ENCODE data around the gene SSBP4.
A peak's percentile ranks its signal among the peaks of the same experiment; 100 is the strongest.
"Not testable (repeated sequence)": the region's sequence is repeated elsewhere in the genome, so short reads cannot be mapped to it uniquely, and the experiment has no call there.

The SSBP4 gene

DNA sequence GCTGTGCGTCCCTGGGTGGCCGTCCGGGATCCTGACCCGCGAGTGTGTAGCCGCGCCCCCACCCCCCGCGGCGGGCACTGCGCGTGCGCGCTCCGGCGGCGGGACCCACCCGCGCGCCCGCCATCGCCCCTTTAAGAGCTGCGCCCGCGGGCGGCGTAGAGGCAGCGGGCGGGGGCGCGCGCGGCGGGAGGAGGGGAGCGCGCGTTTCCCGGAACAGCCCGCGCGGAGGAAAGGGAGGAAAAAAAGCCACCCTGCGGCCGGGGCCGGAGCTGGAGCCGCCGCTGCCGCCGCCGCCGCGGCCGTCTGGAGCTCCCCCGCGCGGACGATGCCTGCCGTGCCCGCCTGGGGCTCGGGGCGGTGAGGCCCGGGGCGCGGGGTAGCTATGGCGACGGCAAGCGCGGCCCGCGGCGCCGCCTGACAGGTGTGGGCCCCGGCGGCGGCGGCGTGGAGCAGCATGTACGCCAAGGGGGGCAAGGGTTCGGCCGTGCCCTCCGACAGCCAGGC is at the start of gene SSBP4:
Gene SSBP4 (plus strand): TSS at position 204 of the 504 bp plus-strand sequence. CDS start 251 bp downstream, at position 455.
- DNase-seq: peak; percentile 61 to 69

DNA sequence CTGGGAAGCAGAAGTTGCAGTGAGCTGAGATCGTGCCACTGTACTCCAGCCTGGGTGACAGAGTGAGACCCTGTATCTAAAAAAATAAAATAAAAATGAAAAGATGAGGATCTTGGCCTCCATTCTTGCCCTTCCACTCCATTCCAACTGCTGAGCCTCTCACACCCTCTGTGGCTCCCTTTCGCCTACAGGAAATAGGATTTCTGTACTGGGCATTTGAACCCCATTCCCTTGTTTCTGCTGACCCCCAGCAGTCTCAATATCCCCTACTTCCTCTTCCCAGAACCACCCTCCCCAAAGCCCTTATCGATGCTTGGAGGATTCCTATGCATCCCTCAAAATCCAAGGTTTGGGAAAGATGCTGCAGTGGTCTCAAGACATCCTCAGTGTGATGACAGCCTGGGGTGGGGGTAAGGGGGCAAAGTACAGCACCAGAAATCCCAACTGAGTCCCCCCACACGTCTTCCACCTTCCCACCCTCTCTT is 45.7 kb upstream of the SSBP4 start:
- DNase-seq: no peak

DNA sequence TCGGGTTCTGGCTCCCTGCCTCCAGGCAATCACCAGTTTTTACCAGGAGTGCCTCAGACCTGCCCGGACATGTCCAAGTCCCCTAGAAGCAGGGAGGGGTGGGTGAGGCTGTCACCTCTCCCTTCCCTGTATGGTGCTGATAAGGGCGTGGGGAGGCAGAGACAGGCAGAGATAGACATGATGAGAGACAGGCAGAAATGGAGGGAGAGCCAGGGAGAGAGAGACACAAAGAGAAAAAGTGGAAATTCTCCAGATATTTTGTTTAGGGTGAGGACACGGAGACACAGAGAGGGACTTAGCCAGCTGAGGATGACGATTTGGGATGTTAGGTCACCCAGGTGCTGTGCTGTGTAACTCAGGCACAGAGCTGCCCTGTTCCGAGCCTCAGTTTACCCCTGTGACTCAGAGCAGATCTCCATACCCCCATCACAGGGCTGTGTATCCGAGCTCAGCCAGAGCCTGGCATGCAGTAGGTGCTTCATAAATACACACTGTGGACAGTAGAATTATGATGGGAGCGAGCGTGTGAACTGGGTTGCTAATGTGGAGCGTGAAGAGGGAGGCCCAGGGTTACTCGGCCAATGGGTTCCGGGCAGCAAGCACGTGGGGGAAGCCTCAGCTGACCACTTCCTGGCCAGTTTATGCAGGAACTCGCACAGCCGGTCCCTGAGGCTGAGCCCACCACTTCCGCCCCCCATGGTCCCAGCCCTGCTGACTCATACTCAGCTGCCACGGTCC is 45.1 kb upstream of the SSBP4 start:
- peak; percentile 14 to 36 for DNase-seq

- no peak for DNase-seq
Measured at GRCh38 chr19:18377026-18377425, 42.2 kb upstream of the SSBP4 start.

DNA sequence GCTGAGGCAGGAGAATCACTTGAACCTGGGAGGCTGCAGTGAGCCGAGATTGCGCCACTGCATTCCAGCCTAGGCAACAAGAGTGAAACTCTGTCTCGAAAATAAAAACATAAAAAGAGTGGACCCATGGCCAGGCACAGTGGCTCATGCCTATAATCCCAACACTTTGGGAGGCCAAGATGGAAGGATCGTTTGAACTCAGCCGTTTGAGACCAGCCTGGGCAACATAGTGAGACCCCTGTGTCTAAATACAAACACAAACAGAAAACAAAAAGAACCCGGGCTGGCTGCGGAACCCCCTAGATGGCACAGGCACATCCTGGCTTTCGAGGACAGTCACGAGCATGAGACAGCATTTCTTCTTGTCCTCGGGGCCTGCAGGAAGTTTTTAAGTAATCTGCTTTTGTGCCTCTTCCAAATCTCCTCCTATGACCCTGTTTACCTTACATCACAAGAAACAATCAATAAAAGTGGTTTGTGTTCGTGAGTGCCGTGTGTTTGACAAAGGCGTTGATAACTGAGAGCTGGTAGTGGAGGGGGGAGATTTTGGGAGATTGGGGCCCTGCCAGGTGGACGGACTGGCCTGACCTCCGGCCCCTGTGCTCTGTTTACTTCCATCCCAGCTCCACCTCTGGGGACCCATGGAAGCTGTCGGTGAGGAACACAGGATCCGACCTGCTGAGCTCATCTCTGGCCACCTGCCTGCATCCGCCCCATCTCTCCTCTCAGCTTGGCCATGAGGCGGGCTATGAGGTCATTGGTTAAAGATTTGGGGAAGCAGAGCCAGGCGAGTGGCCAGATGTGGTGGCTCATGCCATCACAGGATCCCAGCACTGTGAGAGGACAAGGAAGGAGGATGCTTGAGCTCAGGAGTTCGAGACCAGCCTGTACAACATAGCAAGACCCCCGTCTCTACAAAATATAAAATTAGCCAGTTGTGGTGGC is 39.1 kb upstream of the SSBP4 start:
- no peak for DNase-seq

- no peak for DNase-seq
Measured at GRCh38 chr19:18380843-18381242, 38.4 kb upstream of the SSBP4 start.

GRCh38 chr19:18383622-18384021 is 35.6 kb upstream of the SSBP4 start:
- not testable (repeated sequence) for DNase-seq

GRCh38 chr19:18384775-18385174 is 34.4 kb upstream of the SSBP4 start:
- DNase-seq: no peak

DNA sequence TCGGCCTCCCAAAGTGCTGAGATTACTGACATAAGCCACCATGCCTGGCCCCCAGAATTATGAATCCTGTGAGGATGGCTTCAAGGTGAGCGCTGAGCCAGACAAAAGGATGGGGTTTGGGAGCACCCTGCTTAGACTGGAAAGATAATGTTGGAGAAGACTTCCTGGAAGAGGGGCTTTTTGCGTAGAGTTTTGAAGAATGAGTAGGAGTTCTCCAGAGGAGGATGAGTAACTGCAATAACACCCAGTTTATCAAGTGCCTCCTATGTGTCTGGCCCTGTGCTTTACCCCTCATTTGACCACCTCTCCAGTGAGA is 33.9 kb upstream of the SSBP4 start:
- DNase-seq: no peak

- DNase-seq: peak in 1 of 2 experiments; percentile 21
Measured at GRCh38 chr19:18385675-18386542, 33.3 kb upstream of the SSBP4 start, which contains the start of gene GDF15. Gene GDF15 (plus strand): TSS chr19:18386158. CDS start chr19:18386190, 32 bp downstream.

- DNase-seq: no peak
Measured at GRCh38 chr19:18386543-18387271, 32.5 kb upstream of the SSBP4 start.

GRCh38 chr19:18388100-18388959 is 30.9 kb upstream of the SSBP4 start:
- peak; percentile 63 to 77 for DNase-seq

DNA sequence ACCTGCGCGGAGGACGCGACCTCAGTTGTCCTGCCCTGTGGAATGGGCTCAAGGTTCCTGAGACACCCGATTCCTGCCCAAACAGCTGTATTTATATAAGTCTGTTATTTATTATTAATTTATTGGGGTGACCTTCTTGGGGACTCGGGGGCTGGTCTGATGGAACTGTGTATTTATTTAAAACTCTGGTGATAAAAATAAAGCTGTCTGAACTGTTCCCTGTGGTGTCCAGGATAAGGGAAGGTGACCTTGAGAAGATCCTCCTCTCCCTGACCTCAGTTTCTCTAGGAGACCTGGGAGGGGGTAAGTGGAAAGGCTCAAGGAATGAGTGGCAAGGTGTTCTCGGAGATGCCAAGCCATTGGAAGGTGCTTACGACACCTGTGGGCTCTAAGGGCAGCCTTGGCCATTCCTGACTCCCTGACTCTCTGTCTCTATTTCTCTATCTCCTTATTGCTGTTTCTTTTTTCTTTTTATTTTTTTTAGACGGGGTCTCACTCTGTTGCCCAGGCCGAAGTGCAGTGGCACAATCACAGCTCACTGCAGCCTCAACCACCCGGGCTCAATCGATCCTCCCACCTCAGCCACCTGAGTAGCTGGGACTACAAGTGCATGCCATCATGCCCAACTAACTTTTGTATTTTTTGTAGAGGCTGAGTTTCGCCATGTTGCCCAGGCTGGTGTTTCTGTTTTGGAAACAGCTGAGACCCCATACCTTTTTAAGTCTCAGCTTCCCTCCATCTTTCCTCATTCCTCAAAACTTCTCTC is 30.1 kb upstream of the SSBP4 start:
- DNase-seq: no peak

- no peak for DNase-seq
Measured at GRCh38 chr19:18389726-18390064, 29.5 kb upstream of the SSBP4 start.

DNA sequence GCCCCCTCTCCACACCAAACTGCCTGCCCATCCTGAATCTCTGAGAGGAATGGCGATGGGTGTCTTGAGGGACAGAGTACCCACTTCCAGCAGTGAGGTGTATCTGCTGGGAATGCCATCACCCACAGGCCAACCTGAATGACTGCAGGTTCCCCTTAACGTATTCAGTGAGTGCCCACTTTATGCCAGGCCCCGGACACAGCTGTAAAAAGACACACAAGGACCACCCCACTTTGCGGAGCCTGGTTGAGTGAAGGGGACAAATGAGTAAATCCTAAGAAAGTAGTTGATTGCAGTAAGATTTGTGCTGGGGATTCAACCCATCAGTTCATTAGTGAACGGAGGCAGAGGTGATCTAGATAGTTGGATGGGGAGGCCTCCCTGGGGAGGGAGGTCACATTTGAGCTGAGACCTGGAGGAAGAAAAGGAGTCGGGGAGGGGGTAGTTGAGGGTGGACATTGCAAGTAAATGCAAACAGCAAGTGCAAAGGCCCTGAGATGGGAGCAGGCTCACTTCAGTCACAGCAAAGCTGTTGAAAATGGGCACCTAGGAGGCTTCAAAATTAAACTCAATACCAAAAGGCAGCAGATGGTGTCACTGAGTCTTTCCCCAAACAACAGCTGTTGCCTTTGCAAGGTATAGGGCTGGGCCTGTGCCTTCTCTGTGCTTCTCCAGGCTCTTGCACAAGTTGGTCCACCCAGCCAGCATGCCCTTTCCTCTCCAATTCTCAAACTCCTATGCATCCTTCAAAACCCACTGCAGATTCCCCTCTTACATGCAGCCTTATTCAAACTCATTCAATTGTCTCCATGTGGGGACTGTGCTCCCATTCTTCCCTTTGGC is 28.9 kb upstream of the SSBP4 start:
- DNase-seq: no peak

DNA sequence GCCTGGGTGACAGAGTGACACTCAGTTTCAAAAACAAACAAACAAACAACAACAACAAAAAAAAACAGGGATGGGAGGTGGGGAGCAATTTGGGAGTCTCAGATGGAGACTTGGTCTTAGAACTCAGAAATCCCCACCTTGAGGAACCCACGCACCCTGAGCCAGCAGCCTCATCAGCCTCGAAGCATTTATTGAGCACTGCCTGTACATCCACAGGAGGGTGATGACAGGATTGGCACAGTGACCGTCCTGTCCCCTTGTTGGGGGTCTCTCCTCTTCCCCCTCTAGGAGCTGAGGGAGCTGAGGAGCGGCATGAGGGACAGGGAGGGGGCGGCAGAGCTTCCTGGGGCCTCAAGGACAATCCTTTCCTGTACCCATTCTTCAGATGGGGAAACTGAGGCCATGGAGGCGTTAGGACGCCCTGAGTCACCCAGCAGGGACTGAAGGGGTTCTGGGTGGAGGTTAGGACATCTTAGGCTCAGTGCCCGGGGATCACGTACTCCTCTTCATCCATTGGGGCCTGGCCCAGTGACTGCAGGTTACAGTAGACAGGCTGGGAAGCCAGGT is 27.6 kb upstream of the SSBP4 start:
- no peak for DNase-seq

DNA sequence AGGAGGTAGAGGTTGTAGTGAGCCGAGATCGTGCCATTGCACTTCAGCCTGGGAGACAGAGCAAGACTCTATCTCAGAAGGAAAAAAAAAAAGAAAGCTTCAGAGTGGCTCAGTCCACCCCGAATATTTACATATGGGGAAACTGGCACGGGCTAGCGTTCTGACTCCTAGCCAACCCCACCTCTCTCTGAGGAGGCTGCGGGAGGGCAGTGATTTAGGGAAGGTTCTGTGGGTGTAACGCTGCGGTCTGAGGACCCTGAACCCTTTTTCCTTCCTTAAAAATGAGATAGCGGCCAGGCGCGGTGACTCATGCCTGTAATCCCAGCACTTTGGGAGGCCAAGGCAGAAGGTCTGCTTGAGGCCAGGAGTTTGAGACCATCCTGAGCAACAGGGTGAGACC is 26.8 kb upstream of the SSBP4 start:
- no peak for DNase-seq

DNA sequence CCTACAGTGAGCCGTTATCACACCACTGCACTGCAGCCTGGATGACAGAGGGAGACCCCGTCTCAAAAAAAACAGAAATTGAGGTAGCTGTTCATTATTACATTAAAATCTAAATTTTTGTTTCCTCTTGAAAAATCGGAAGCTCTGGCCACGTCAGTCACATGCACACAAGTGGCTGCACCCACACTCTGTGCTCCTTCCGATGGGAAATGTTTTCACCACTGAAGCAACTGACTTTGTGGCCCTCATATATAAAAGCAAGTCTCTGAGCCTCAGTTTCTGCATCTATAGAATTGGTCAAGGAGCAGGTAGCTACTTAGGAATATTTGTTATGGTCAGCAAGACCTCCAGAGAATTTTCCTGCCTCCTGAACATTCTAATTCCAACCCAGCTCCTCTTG is 26.3 kb upstream of the SSBP4 start:
- DNase-seq: no peak

- no peak for DNase-seq
Measured at GRCh38 chr19:18393836-18394235, 25.4 kb upstream of the SSBP4 start.
